ENCODE results near the gene LRCH2.

DNA sequence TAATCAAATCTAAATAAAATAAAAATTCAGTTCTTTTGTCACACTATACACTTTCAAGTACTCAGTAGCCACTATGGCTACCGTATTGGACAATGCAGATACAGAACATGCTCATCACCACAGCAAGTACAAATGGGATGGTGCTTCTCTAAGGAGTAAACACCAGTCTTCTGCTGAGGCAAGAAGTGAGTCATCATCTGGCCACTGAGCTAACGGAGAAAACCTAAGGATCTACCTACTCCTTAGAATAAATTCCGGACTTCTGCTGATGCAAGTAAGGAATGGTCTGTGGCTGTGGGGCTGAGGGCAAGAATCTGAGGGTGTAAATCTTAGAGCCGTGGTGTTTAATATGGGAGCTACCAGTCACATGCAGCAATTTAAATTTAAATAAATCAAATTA lies 56.0 kb downstream of the LRCH2 start:
- no peak for TF ChIP-seq TEAD4 (IDR thresholded peaks at IDR 0.05)
- TF ChIP-seq CREB1 (IDR thresholded peaks at IDR 0.05; ENCODE audit: low read depth) = no peak
- TF ChIP-seq TAF1 (IDR thresholded peaks at IDR 0.05; ENCODE audit: low read depth) = no peak
- TF ChIP-seq, protein P1, sequence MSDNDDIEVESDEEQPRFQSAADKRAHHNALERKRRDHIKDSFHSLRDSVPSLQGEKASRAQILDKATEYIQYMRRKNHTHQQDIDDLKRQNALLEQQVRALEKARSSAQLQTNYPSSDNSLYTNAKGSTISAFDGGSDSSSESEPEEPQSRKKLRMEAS (IDR thresholded peaks at IDR 0.05) = no peak
- no peak for TF ChIP-seq YY1 (IDR thresholded peaks at IDR 0.05; ENCODE audit: low read depth)
- no peak for TF ChIP-seq RAD21 (IDR thresholded peaks at IDR 0.05; ENCODE audit: low read depth)
- TF ChIP-seq EP300 (IDR thresholded peaks at IDR 0.05; ENCODE audit: borderline replicate concordance) = no peak
- TF ChIP-seq FOXM1 (IDR thresholded peaks at IDR 0.05; ENCODE audit: borderline replicate concordance, low read depth) = no peak
- no peak for TF ChIP-seq EGR1 (IDR thresholded peaks at IDR 0.05)
